ENCODE measurements around the gene GRP. TPM values are rescaled to one million over a fixed set of nuclear protein-coding genes. Genes with fewer than 3 reads are reported as not detected.
A peak's percentile ranks its signal among the peaks of the same experiment; 100 is the strongest.

GRP gene
- total RNA-seq, 1 donor from 2014 or later: not detected

GRCh38 chr18:59268721-59269562 is 49.0 kb downstream of the GRP start:
- peaks cover 6% of the 10 kb centered on the region for H3K4me1 Mint-ChIP-seq (ENCODE audit: low read depth, unreplicated experiment)
- DNase-seq: peak; percentile 81
- no peaks in the 10 kb centered on the region for H3K36me3 Mint-ChIP-seq (ENCODE audit: unreplicated experiment)
- H3K9me3 Mint-ChIP-seq (ENCODE audit: unreplicated experiment): peaks cover 7% of the 10 kb centered on the region
- H3K4me3 Mint-ChIP-seq (ENCODE audit: unreplicated experiment): peak overlapping the region; percentile 77
- no peak for TF ChIP-seq CTCF (IDR thresholded peaks at IDR 0.05; ENCODE audit: partially characterized antibody, unreplicated experiment)
- H3K27ac Mint-ChIP-seq (ENCODE audit: unreplicated experiment): no peak overlapping the region
- peaks cover 41% of the 10 kb centered on the region for H3K27me3 Mint-ChIP-seq (ENCODE audit: unreplicated experiment)

GRCh38 chr18:59269563-59270119 is 49.7 kb downstream of the GRP start:
- H3K27ac Mint-ChIP-seq (ENCODE audit: unreplicated experiment): no peak overlapping the region
- no peak for DNase-seq
- H3K36me3 Mint-ChIP-seq (ENCODE audit: unreplicated experiment): no peaks in the 10 kb centered on the region
- peak overlapping the region; percentile 77 for H3K4me3 Mint-ChIP-seq (ENCODE audit: unreplicated experiment)
- H3K27me3 Mint-ChIP-seq (ENCODE audit: unreplicated experiment): peaks cover 43% of the 10 kb centered on the region
- H3K4me1 Mint-ChIP-seq (ENCODE audit: low read depth, unreplicated experiment): peaks cover 6% of the 10 kb centered on the region
- H3K9me3 Mint-ChIP-seq (ENCODE audit: unreplicated experiment): peaks cover 7% of the 10 kb centered on the region
- no peak for TF ChIP-seq CTCF (IDR thresholded peaks at IDR 0.05; ENCODE audit: partially characterized antibody, unreplicated experiment)

- no peak for DNase-seq
- peaks cover 6% of the 10 kb centered on the region for H3K4me1 Mint-ChIP-seq (ENCODE audit: low read depth, unreplicated experiment)
- TF ChIP-seq CTCF (IDR thresholded peaks at IDR 0.05; ENCODE audit: partially characterized antibody, unreplicated experiment): no peak
- no peak overlapping the region for H3K27ac Mint-ChIP-seq (ENCODE audit: unreplicated experiment)
- no peaks in the 10 kb centered on the region for H3K36me3 Mint-ChIP-seq (ENCODE audit: unreplicated experiment)
- H3K4me3 Mint-ChIP-seq (ENCODE audit: unreplicated experiment): no peak overlapping the region
- H3K9me3 Mint-ChIP-seq (ENCODE audit: unreplicated experiment): peaks cover 7% of the 10 kb centered on the region
- peaks cover 41% of the 10 kb centered on the region for H3K27me3 Mint-ChIP-seq (ENCODE audit: unreplicated experiment)
Observed at GRCh38 chr18:59270689-59271257, 50.8 kb downstream of the GRP start.

GRCh38 chr18:59271606-59272220 is 51.8 kb downstream of the GRP start:
- Mint-ChIP-seq H3K4me1 (ENCODE audit: low read depth, unreplicated experiment) (peaks cover 6% of the 10 kb centered on the region), H3K4me3 (ENCODE audit: unreplicated experiment) (peak overlapping the region; percentile 38)
- no peak for DNase-seq

More at GRCh38 chr18:59271606-59272220, 51.8 kb downstream of the GRP start:
- Mint-ChIP-seq H3K9me3 (ENCODE audit: unreplicated experiment) (peaks cover 4% of the 10 kb centered on the region), H3K27ac (ENCODE audit: unreplicated experiment) (no peak overlapping the region), H3K27me3 (ENCODE audit: unreplicated experiment) (peaks cover 34% of the 10 kb centered on the region), H3K36me3 (ENCODE audit: unreplicated experiment) (no peaks in the 10 kb centered on the region)
- TF ChIP-seq CTCF (IDR thresholded peaks at IDR 0.05; ENCODE audit: partially characterized antibody, unreplicated experiment): no peak
